ENCODE measurements around the gene NUFIP1. TPM values are rescaled to one million over a fixed set of nuclear protein-coding genes. Genes with fewer than 3 reads are reported as not detected.

The NUFIP1 gene
- total and polyA plus RNA-seq, 2 of the 8 experiments (the other 6 are each of a cell fraction or from before 2014, with no cell fraction given), result 4.6 to 16.6 TPM

DNA sequence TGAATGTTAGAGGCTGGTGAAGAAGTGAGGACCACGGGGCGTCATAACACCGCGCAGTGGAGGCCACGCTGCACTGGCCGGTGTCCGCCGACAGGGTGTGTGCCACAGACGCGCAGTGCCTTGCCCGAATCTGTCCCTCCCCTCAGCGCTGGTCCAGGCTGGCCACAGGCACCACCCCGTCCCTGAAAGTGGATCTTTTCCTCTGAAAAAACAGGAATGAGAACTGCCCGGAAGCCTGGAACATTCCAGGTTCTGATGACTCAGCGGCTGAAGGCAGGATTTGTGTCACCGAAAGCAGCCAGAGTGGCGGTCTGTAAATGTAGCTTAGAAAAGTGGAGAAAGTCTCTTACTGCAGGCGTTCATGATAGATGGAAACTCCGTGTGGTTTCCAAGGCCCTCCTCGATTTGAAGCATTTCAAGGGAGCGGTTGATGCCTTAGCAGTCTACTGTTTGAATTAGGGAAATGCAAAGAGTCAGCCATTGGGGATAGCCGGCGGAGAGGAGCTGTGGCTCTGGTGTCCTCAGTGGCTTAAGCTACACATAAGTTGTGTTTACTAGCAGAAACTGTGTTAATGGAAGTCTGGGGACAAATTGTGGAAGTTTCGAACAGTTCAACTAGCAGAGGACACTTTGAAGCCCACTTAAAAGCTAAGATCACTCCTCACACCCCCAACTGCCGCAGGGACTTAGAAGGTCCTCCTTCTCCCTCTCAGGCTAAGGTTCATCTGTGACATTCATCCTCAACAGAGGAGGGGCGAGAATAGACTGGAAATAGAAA is 70.8 kb downstream of the NUFIP1 start:
- H4K5ac ChIP-seq (ENCODE audit: insufficient read length, low read depth, low read length), result peak overlapping the region; percentile 20
- FAIRE-seq (peak; percentile 66), DNase-seq (ENCODE audit: low read depth in 1 of 2, low spot score in 2 of 2) (peak; percentile 79 to 88)
- CTCF ChIA-PET (ENCODE audit: partially characterized antibody), result interaction anchor here (0.6 to 1.8 kb wide), 11 partner anchors 12 to 887 kb away, joined by 3 to 6 read pairs (median 4); no protein-coding TSS in a partner anchor
- H3K4me3 ChIP-seq (ENCODE audit: extremely low read depth in 1 of 4, insufficient read depth in 2 of 4, low read depth in 3 of 4, low read length in 4 of 4), result peak overlapping the region; percentile 59 to 85 (median 76)
- H3K56ac ChIP-seq (replicated peaks; ENCODE audit: insufficient read length, low read depth, low read length), result peak overlapping the region; percentile 11
- H3K4me1 ChIP-seq (replicated peaks in 1 of 4; ENCODE audit: control insufficient read depth in 3 of 4, insufficient read depth in 4 of 4, low read length in 3 of 4), result peaks cover 0 to 2% (median under 1%) of the 10 kb centered on the region in 4 experiments; a peak in 1 of 7 replicates
- H3K18ac ChIP-seq (ENCODE audit: extremely low read depth, low read length), result peak overlapping the region; percentile 93
- WGBS, 2 experiments (ENCODE audit: extremely low coverage in 1 of 2, insufficient coverage in 1 of 2, insufficient read length in 1 of 2, insufficient replicate concordance in 2 of 2, low coverage in 1 of 2, low lambda C conversion rate in 2 of 2, missing lambda C conversion rate in 1 of 2), result 17% methylated on average over 26 of the region's 26 CpGs; no CpG with 5 or more reads in 1 of the 2 experiments
- H2BK5ac ChIP-seq (ENCODE audit: low read depth, low read length), result peak overlapping the region; percentile 92
- H3K27me3 ChIP-seq (replicated peaks in 1 of 4; ENCODE audit: control insufficient read depth in 3 of 4, extremely low read depth in 1 of 4, insufficient read depth in 3 of 4, low read length in 3 of 4), result no peaks in the 10 kb centered on the region
- H4K20me1 ChIP-seq (replicated peaks in 1 of 2; ENCODE audit: control insufficient read depth in 1 of 2, insufficient read depth in 2 of 2, low read length in 2 of 2), result no peaks in the 10 kb centered on the region
- H4K8ac ChIP-seq (ENCODE audit: extremely low read depth, insufficient read depth, low read length), result no peak overlapping the region
- no peak overlapping the region for H3K4ac ChIP-seq (replicated peaks; ENCODE audit: insufficient read length, low read depth, low read length)
- no peaks in the 10 kb centered on the region for H3K79me2 ChIP-seq (ENCODE audit: control insufficient read depth in 1 of 2, insufficient read depth in 2 of 2, low read length in 2 of 2)
- H3K23me2 ChIP-seq (ENCODE audit: low read depth, low read length), result peaks cover 4% of the 10 kb centered on the region; the same call in 1 of the 2 replicates
- H4K91ac ChIP-seq (replicated peaks; ENCODE audit: insufficient read length, low read length), result no peak overlapping the region
- no peak overlapping the region for H3K14ac ChIP-seq (ENCODE audit: insufficient read length)
- no peak overlapping the region for H3K23ac ChIP-seq (ENCODE audit: insufficient read length)
- H3K27ac ChIP-seq (ENCODE audit: low read depth, low read length), result peak overlapping the region; percentile 79
- H2AK5ac ChIP-seq (ENCODE audit: low read depth, low read length), result no peak overlapping the region
- H3K4me2 ChIP-seq (ENCODE audit: insufficient read depth in 1 of 2, low read depth in 2 of 2, low read length in 2 of 2), result peak overlapping the region; percentile 57 to 66
- peak overlapping the region; percentile 95 for H2AFZ ChIP-seq (ENCODE audit: low read length)
- no peaks in the 10 kb centered on the region for H3K36me3 ChIP-seq (ENCODE audit: control insufficient read depth in 2 of 4, insufficient read depth in 4 of 4, low read length in 3 of 4)
- peak overlapping the region; percentile 25; the same call in 1 of the 2 replicates for H2BK20ac ChIP-seq (ENCODE audit: low read length)
- H3K9ac ChIP-seq (replicated peaks in 1 of 4; ENCODE audit: extremely low read depth in 1 of 4, low read depth in 3 of 4, low read length in 3 of 4), result peak overlapping the region; percentile 36 to 82 (median 74)
- 0 out of 2 replicates have a peak overlapping the region, but pooled peaks have one; percentile 36 for H2BK15ac ChIP-seq (ENCODE audit: low read length)
- no peaks in the 10 kb centered on the region for H3K79me1 ChIP-seq (ENCODE audit: low read depth, low read length)
- POLR2A ChIA-PET (ENCODE audit: partially characterized antibody), result interaction anchor here (0.8 to 2.0 kb wide), 12 partner anchors 9 to 482 kb away, joined by 3 to 16 read pairs (median 4); no protein-coding TSS in a partner anchor
- H2BK120ac ChIP-seq (replicated peaks; ENCODE audit: low read depth, low read length), result no peak overlapping the region
- H2BK12ac ChIP-seq (ENCODE audit: low read depth, low read length), result peak overlapping the region; percentile 84
- H3K9me3 ChIP-seq (ENCODE audit: insufficient read depth in 2 of 2, low read depth in 1 of 2, low read length in 1 of 2), result no peaks in the 10 kb centered on the region; a peak in 1 of 4 replicates
- TF ChIP-seq RNF2 (IDR thresholded peaks at IDR 0.05; ENCODE audit: borderline replicate concordance, low read depth, low read length, missing control alignments, poor library complexity, severe bottlenecking) (no peak), BACH1 (IDR thresholded peaks at IDR 0.05; ENCODE audit: low read length) (peak; percentile 83), MAFK (IDR thresholded peaks at IDR 0.05; ENCODE audit: low read depth, low read length) (peak; percentile 65; the same call in 1 of the 2 replicates), NRF1 (IDR thresholded peaks at IDR 0.05; ENCODE audit: low read depth, low read length) (no peak), CTBP2 (IDR thresholded peaks at IDR 0.05; ENCODE audit: borderline replicate concordance, insufficient read depth, insufficient read length, low read length) (no peak), JUND (IDR thresholded peaks at IDR 0.05; ENCODE audit: low read length) (peak; percentile 88; the same call in 1 of the 2 replicates), YY1 (IDR thresholded peaks at IDR 0.05; ENCODE audit: low read depth, low read length) (0 out of 2 replicates have a peak, but pooled peaks have one; percentile 27), EP300 (IDR thresholded peaks at IDR 0.05; ENCODE audit: borderline replicate concordance in 1 of 2, low read depth in 2 of 2, low read length in 2 of 2) (no peak), RAD21 (IDR thresholded peaks at IDR 0.05 in 1 of 2, conservative IDR thresholded peaks at IDR 0.05 in 1 of 2; ENCODE audit: low read depth in 2 of 2, low read length in 2 of 2) (peak; percentile 40 to 42; a peak in 2 of 4 replicates), SIRT6 (IDR thresholded peaks at IDR 0.05; ENCODE audit: low read length) (no peak)
